Measurements from ENCODE around the gene FGF18.

- TF ChIP-seq, protein P1, sequence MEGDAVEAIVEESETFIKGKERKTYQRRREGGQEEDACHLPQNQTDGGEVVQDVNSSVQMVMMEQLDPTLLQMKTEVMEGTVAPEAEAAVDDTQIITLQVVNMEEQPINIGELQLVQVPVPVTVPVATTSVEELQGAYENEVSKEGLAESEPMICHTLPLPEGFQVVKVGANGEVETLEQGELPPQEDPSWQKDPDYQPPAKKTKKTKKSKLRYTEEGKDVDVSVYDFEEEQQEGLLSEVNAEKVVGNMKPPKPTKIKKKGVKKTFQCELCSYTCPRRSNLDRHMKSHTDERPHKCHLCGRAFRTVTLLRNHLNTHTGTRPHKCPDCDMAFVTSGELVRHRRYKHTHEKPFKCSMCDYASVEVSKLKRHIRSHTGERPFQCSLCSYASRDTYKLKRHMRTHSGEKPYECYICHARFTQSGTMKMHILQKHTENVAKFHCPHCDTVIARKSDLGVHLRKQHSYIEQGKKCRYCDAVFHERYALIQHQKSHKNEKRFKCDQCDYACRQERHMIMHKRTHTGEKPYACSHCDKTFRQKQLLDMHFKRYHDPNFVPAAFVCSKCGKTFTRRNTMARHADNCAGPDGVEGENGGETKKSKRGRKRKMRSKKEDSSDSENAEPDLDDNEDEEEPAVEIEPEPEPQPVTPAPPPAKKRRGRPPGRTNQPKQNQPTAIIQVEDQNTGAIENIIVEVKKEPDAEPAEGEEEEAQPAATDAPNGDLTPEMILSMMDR (IDR thresholded peaks at IDR 0.05; ENCODE audit: poor library complexity) = no peak
- TF ChIP-seq EZH2 (IDR thresholded peaks at IDR 0.05; ENCODE audit: borderline replicate concordance) (no peak), EZH2phosphoT487 (IDR thresholded peaks at IDR 0.05; ENCODE audit: low read depth, severe bottlenecking, unreplicated experiment) (no peak)
Measured at GRCh38 chr5:171418982-171419687, at the start of gene FGF18.

All from hepatocyte (in vitro differentiated cells).